WTC11 (cell line): Measurements from ENCODE around the gene LGSN. TPM values are rescaled to one million over a fixed set of nuclear protein-coding genes. Genes with fewer than 3 reads are reported as not detected.
"Not testable (repeated sequence)": the region's sequence is repeated elsewhere in the genome, so short reads cannot be mapped to it uniquely, and the experiment has no call there.

Experiments
- ATAC-seq: fragments of 200-7000 bp; cut with Tn5 transposase; 2 replicates; pipeline ENCODE4 v1.10.0; 2021; ENCODE audit warnings: mild to moderate bottlenecking, moderate library complexity
- CTCF ChIA-PET: fragments of 300-600 bp; sonication (Branson Sonifier 250); formaldehyde crosslinking; loops from one replicate; lab custom pipeline; 2021; ENCODE audit warnings: antibody characterized with exemption; lab: Charles Lee
- POLR2A ChIA-PET: fragments of 350-600 bp; sonication (Branson Sonifier 250); formaldehyde crosslinking; loops from one replicate; lab custom pipeline; 2021; ENCODE audit warnings: antibody characterized with exemption; lab: Charles Lee
- DNase-seq: peaks from one replicate; pipeline ENCODE4 v3.0.0; 2021; ENCODE audit warnings: low spot score
- H3K27ac Mint-ChIP-seq: 2 replicates; pipeline ENCODE4 v1.8.0; 2021; ENCODE audit warnings: mixed read lengths
- H3K27me3 Mint-ChIP-seq: 2 replicates; pipeline ENCODE4 v1.8.0; 2021; ENCODE audit warnings: low read depth, mild to moderate bottlenecking, moderate library complexity, mixed read lengths
- H3K36me3 Mint-ChIP-seq: 2 replicates; pipeline ENCODE4 v1.8.0; 2021; ENCODE audit warnings: mixed read lengths
- H3K4me1 Mint-ChIP-seq: 2 replicates; pipeline ENCODE4 v1.8.0; 2022; ENCODE audit warnings: mixed read lengths
- H3K4me3 Mint-ChIP-seq: 2 replicates; pipeline ENCODE4 v1.8.0; 2021; ENCODE audit warnings: mild to moderate bottlenecking, moderate library complexity, mixed read lengths
- H3K9me3 Mint-ChIP-seq: 2 replicates; pipeline ENCODE4 v1.8.0; 2021; ENCODE audit warnings: mixed read lengths
- AR ChIP-seq: fragments of 250-450 bp; sonication (Bioruptor Pico); IDR thresholded peaks from 2 replicates; pipeline ENCODE4 v1.9.0; 2021; ENCODE audit warnings: mild to moderate bottlenecking
- CREM ChIP-seq: sonication (generic); formaldehyde crosslinking; IDR thresholded peaks from 2 replicates; pipeline ENCODE4 v1.8.1; 2022; ENCODE audit warnings: mild to moderate bottlenecking, missing genetic modification reagents, moderate library complexity
- E2F1 ChIP-seq: sonication (generic); formaldehyde crosslinking; IDR thresholded peaks from 2 replicates; pipeline ENCODE4 v1.8.0; 2022; ENCODE audit warnings: mild to moderate bottlenecking, missing genetic modification reagents
- ESRRA ChIP-seq: sonication (generic); formaldehyde crosslinking; IDR thresholded peaks from 2 replicates; pipeline ENCODE4 v1.8.1; 2022; ENCODE audit warnings: mild to moderate bottlenecking, missing genetic modification reagents, borderline replicate concordance
- GRHL2 ChIP-seq: fragments of 250-450 bp; sonication (Bioruptor Pico); IDR thresholded peaks from 2 replicates; pipeline ENCODE4 v1.8.0; 2022; ENCODE audit warnings: mild to moderate bottlenecking, moderate library complexity; ENCODE audit not compliant: insufficient replicate concordance, severe bottlenecking
- JUN ChIP-seq: sonication (generic); formaldehyde crosslinking; IDR thresholded peaks from 2 replicates; pipeline ENCODE4 v1.8.0; 2023; ENCODE audit warnings: mild to moderate bottlenecking, missing genetic modification reagents
- MAX ChIP-seq: sonication (generic); formaldehyde crosslinking; IDR thresholded peaks from 2 replicates; pipeline ENCODE4 v1.8.0; 2022; ENCODE audit warnings: mild to moderate bottlenecking, missing genetic modification reagents
- OVOL2 ChIP-seq: fragments of 250-450 bp; sonication (Bioruptor Pico); IDR thresholded peaks from 2 replicates; pipeline ENCODE4 v1.9.0; 2021; ENCODE audit warnings: mild to moderate bottlenecking, borderline replicate concordance
- PRDM15 ChIP-seq: sonication (generic); formaldehyde crosslinking; IDR thresholded peaks from 2 replicates; pipeline ENCODE4 v1.8.0; 2022; ENCODE audit warnings: missing genetic modification reagents
- USF1 ChIP-seq: sonication (generic); formaldehyde crosslinking; IDR thresholded peaks from 2 replicates; pipeline ENCODE4 v1.8.0; 2022; ENCODE audit warnings: mild to moderate bottlenecking, missing genetic modification reagents
- ZNF219 ChIP-seq: sonication (generic); formaldehyde crosslinking; IDR thresholded peaks from 2 replicates; pipeline ENCODE4 v1.8.0; 2023; ENCODE audit warnings: missing genetic modification reagents, mild to moderate bottlenecking, borderline replicate concordance
- ZNF423 ChIP-seq: fragments of 250-450 bp; sonication (Bioruptor Pico); IDR thresholded peaks from 2 replicates; pipeline ENCODE4 v2.1.2; 2022; ENCODE audit warnings: mild to moderate bottlenecking, moderate library complexity
- ZSCAN18 ChIP-seq: fragments of 250-450 bp; sonication (Bioruptor Pico); IDR thresholded peaks from 2 replicates; pipeline ENCODE4 v2.1.2; 2022; ENCODE audit warnings: mild to moderate bottlenecking, moderate library complexity
- total RNA-seq: library from RNA; stranded (reverse); gene quantifications from 3 replicates; pipeline ENCODE4 v1.2.3, GENCODE V29; 2021

LGSN gene
- total RNA-seq, 1 experiment from 2014 or later: 0.35 TPM

GRCh38 chr6:63319939-63320338, at the start of gene LGSN (continued):
- no peak for TF ChIP-seq PRDM15 (CRISPR knock-in tag)
- TF ChIP-seq CREM (CRISPR knock-in tag): no peak
- no peak for TF ChIP-seq AR (CRISPR knock-in tag)
- no peak for TF ChIP-seq ESRRA (CRISPR knock-in tag)

- H3K4me1 Mint-ChIP-seq: peaks cover 6% of the 10 kb centered on the region; the same call in 1 of the 2 replicates
- no peak for DNase-seq
- POLR2A ChIA-PET: no interaction called here
- CTCF ChIA-PET: no interaction called here
- TF ChIP-seq OVOL2 (CRISPR knock-in tag) (no peak), ZNF219 (CRISPR knock-in tag) (no peak), GRHL2 (no peak), E2F1 (CRISPR knock-in tag) (no peak), MAX (CRISPR knock-in tag) (no peak), USF1 (CRISPR knock-in tag) (no peak), JUN (no peak), ZNF423 (CRISPR knock-in tag) (no peak), ZSCAN18 (no peak)
- TF ChIP-seq, all 79 proteins: peak for 0
- H3K27me3 Mint-ChIP-seq: peaks cover 23% of the 10 kb centered on the region
- no peak overlapping the region for H3K4me3 Mint-ChIP-seq
- peaks cover 25% of the 10 kb centered on the region for H3K36me3 Mint-ChIP-seq
- peaks cover 36% of the 10 kb centered on the region for H3K9me3 Mint-ChIP-seq
- no peak for ATAC-seq
- H3K27ac Mint-ChIP-seq: no peak overlapping the region
Observed at GRCh38 chr6:63368347-63368746, 48.6 kb upstream of the LGSN start.

- peaks cover 73% of the 10 kb centered on the region for H3K9me3 Mint-ChIP-seq
Observed at GRCh38 chr6:63362500-63363120, 42.8 kb upstream of the LGSN start.

GRCh38 chr6:63357384-63357783, 37.6 kb upstream of the LGSN start:
- ATAC-seq, H3K4me1 Mint-ChIP-seq, DNase-seq, POLR2A ChIA-PET, H3K4me3 Mint-ChIP-seq, H3K27me3 Mint-ChIP-seq, H3K27ac Mint-ChIP-seq, CTCF ChIA-PET: not testable (repeated sequence)
- Mint-ChIP-seq H3K36me3 (peaks cover 34% of the 10 kb centered on the region), H3K9me3 (peaks cover 45% of the 10 kb centered on the region)

More at GRCh38 chr6:63362500-63363120, 42.8 kb upstream of the LGSN start:
- H3K4me1 Mint-ChIP-seq, H3K4me3 Mint-ChIP-seq, DNase-seq, POLR2A ChIA-PET, ATAC-seq, H3K27ac Mint-ChIP-seq, CTCF ChIA-PET: not testable (repeated sequence)
- peaks cover 58% of the 10 kb centered on the region for H3K36me3 Mint-ChIP-seq
- H3K27me3 Mint-ChIP-seq: peaks cover 30% of the 10 kb centered on the region
